Progenitor cell of endocrine pancreas (in vitro differentiated cells): ENCODE measurements around the gene NTMT1. TPM values are rescaled to one million over a fixed set of nuclear protein-coding genes. Genes with fewer than 3 reads are reported as not detected.

ENCODE experiments used
- DNase-seq: peaks from one replicate; pipeline ENCODE4 v3.0.0; 2021; ENCODE audit warnings: low spot score; ENCODE audit not compliant: unreplicated experiment
- H3K27ac Mint-ChIP-seq: 2 replicates; pipeline ENCODE4 v1.8.0; 2021; ENCODE audit warnings: mild to moderate bottlenecking, moderate library complexity, mixed read lengths
- H3K27me3 Mint-ChIP-seq: 2 replicates; pipeline ENCODE4 v1.8.0; 2021; ENCODE audit warnings: mixed read lengths
- H3K36me3 Mint-ChIP-seq: 2 replicates; pipeline ENCODE4 v1.8.0; 2022; ENCODE audit warnings: mixed read lengths; ENCODE audit not compliant: insufficient read depth
- H3K4me1 Mint-ChIP-seq: 2 replicates; pipeline ENCODE4 v1.8.0; 2021; ENCODE audit warnings: low read depth, mixed read lengths
- H3K4me3 Mint-ChIP-seq: 2 replicates; pipeline ENCODE4 v1.8.0; 2021; ENCODE audit warnings: low read depth, mild to moderate bottlenecking, moderate library complexity, mixed read lengths
- H3K9me3 Mint-ChIP-seq: 2 replicates; pipeline ENCODE4 v1.8.0; 2021; ENCODE audit warnings: low read depth, mixed read lengths
- total RNA-seq: library from RNA; stranded (reverse); gene quantifications from 2 replicates; pipeline ENCODE4 v1.2.1, GENCODE V29; 2021
- TF ChIP-seq, protein P1 (sequence below): fragments of 200-600 bp; sonication (generic); IDR thresholded peaks from one replicate; pipeline ENCODE4 v1.5.0; 2021; ENCODE audit warnings: antibody characterized with exemption, mild to moderate bottlenecking; ENCODE audit not compliant: unreplicated experiment

NTMT1 gene
- total RNA-seq, 1 donor from 2014 or later = 26.8 TPM

DNA sequence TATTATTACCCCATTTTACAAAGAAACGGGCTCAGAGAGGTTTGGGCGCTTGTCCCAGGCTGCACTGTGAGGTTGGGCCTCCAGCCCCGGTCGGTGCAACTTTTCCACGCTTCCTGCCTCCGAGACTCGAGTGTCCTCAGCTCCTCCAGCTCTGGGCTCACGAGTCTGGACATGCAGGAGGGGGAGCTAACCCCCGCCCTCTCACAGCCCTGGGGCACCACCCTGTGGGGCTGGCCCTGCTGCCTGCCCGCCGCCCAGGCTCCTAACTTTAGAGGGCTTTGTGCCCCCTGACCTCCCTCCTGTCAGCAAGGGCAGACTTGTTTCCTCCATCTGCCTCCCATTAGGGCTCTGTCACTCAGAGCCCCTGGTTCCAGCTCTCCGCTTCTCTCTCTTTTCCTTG is 20.3 kb downstream of the NTMT1 start:
- no peaks in the 10 kb centered on the region for H3K36me3 Mint-ChIP-seq
- peaks cover 3% of the 10 kb centered on the region for H3K27me3 Mint-ChIP-seq
- peaks cover 8% of the 10 kb centered on the region for H3K4me1 Mint-ChIP-seq
- DNase-seq = no peak
- H3K4me3 Mint-ChIP-seq = no peak overlapping the region
- TF ChIP-seq, protein P1, sequence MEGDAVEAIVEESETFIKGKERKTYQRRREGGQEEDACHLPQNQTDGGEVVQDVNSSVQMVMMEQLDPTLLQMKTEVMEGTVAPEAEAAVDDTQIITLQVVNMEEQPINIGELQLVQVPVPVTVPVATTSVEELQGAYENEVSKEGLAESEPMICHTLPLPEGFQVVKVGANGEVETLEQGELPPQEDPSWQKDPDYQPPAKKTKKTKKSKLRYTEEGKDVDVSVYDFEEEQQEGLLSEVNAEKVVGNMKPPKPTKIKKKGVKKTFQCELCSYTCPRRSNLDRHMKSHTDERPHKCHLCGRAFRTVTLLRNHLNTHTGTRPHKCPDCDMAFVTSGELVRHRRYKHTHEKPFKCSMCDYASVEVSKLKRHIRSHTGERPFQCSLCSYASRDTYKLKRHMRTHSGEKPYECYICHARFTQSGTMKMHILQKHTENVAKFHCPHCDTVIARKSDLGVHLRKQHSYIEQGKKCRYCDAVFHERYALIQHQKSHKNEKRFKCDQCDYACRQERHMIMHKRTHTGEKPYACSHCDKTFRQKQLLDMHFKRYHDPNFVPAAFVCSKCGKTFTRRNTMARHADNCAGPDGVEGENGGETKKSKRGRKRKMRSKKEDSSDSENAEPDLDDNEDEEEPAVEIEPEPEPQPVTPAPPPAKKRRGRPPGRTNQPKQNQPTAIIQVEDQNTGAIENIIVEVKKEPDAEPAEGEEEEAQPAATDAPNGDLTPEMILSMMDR = no peak
- H3K27ac Mint-ChIP-seq = no peak overlapping the region
- no peaks in the 10 kb centered on the region for H3K9me3 Mint-ChIP-seq

DNA sequence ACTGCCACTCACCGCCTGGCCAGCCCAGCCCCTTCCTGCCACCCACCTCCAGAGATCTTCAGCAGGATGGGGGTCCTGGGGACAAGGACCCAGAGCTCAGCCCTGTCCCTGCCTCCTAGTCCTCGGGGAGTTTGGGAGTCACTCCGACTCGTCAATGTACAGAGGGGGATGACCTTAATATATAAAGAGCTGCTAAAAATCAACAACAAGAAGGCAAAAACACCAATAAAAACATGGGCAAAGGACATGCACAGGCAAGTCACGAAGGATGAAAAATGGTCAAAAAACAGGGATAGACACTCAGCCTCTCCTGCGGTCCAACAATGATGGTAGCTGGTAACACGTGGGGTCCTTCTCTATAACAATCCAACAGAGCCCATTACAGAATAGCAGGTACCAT is 20.7 kb downstream of the NTMT1 start:
- DNase-seq = no peak
- no peak overlapping the region for H3K27ac Mint-ChIP-seq
- H3K27me3 Mint-ChIP-seq = peaks cover 3% of the 10 kb centered on the region
- no peaks in the 10 kb centered on the region for H3K36me3 Mint-ChIP-seq
- no peak overlapping the region for H3K4me3 Mint-ChIP-seq
- peaks cover 6% of the 10 kb centered on the region for H3K4me1 Mint-ChIP-seq
- TF ChIP-seq, protein P1 = no peak
- H3K9me3 Mint-ChIP-seq = no peaks in the 10 kb centered on the region

DNA sequence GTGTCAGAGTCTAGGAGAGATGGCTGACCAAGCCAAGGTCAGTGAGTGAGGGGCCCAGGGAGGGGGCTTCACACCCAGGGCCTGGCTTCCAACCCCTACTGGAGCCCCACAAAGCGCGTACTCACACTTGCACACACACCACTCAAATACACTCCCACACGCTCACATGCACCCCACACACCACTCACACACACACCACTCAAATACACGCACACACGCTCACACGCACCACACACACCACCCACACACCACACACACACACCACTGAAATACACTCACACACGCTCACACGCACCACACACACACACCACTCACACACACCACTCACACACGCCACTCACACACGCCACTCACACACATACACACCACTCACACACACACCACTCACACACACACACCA is 21.7 kb downstream of the NTMT1 start:
- peaks cover 4% of the 10 kb centered on the region for H3K4me1 Mint-ChIP-seq
- H3K9me3 Mint-ChIP-seq = no peaks in the 10 kb centered on the region
- no peaks in the 10 kb centered on the region for H3K36me3 Mint-ChIP-seq
- no peak overlapping the region for H3K4me3 Mint-ChIP-seq
- TF ChIP-seq, protein P1 = no peak
- H3K27ac Mint-ChIP-seq = peak overlapping the region; percentile 10
- H3K27me3 Mint-ChIP-seq = peaks cover 3% of the 10 kb centered on the region
- no peak for DNase-seq

DNA sequence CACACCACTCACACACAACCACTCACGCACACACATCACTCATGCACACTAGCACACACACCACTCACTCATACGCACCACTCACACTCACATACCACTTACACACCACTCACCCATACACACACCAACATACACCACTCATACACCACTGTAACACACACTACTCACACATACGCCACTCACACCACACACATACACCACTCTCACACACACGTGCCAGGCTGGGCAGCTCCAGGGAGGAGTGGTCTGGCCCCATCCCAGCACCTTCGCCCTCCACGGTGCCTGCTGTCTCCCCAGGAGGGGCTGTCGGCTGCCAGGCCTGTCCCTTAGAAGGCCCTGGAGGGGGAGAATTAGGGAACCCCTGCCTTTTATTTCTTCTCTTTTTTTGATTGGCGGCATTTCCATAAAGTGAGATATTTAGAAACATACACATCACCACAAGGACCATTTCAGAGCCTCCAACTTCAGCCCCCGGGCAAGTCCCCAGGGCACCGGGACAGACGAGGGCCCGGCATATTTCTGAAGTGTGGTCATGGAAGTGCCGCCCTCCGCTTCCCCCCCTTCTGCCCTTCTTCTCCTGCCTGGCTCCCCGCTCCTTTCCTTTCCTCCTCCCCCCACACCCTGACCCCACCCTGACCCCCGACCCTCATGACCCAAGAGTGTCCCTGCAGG is 22.3 kb downstream of the NTMT1 start:
- DNase-seq = no peak
- no peak overlapping the region for H3K4me3 Mint-ChIP-seq
- H3K27ac Mint-ChIP-seq = peak overlapping the region; percentile 10
- H3K9me3 Mint-ChIP-seq = no peaks in the 10 kb centered on the region
- H3K4me1 Mint-ChIP-seq = peaks cover 4% of the 10 kb centered on the region
- TF ChIP-seq, protein P1 = no peak
- H3K27me3 Mint-ChIP-seq = peaks cover 3% of the 10 kb centered on the region
- no peaks in the 10 kb centered on the region for H3K36me3 Mint-ChIP-seq

DNA sequence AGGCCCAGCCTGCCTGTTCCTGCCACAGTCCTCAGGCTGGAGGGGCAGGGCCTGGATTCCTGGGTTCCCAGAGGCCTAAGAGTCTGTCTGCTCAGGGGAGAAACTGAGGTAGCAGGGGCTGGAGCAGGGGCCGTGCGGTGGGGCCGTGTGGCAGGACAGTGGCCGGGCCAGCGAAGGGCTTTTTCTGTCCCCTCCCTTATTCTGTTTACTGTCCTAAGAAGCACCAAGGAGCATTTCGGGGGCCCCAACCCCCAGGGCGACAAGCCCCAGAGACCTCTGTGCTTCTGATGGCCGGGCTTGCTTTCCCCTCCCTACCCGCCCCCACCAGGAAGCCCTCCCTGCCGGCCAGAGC is 22.8 kb downstream of the NTMT1 start:
- peaks cover 6% of the 10 kb centered on the region for H3K4me1 Mint-ChIP-seq
- H3K4me3 Mint-ChIP-seq = no peak overlapping the region
- no peak for DNase-seq
- TF ChIP-seq, protein P1 = no peak
- H3K36me3 Mint-ChIP-seq = no peaks in the 10 kb centered on the region
- H3K9me3 Mint-ChIP-seq = no peaks in the 10 kb centered on the region
- H3K27ac Mint-ChIP-seq = no peak overlapping the region
- peaks cover 3% of the 10 kb centered on the region for H3K27me3 Mint-ChIP-seq
